Vagina (tissue), 2 donors: ENCODE data around the gene WBP1. TPM values are rescaled to one million over a fixed set of nuclear protein-coding genes. Genes with fewer than 3 reads are reported as not detected.
A peak's percentile ranks its signal among the peaks of the same experiment; 100 is the strongest.

Source experiments
- DNase-seq, 2 donors: peaks; one replicate each; pipeline ENCODE4 v3.0.0-alpha.2; 2017; ENCODE audit errors: extremely low spot score in 2 of 2
- H3K27ac ChIP-seq: fragments of 200-600 bp; sonication (generic); one replicate; pipeline ENCODE4 v1.5.1; 2019
- H3K27me3 ChIP-seq: fragments of 200-600 bp; sonication (generic); one replicate; pipeline ENCODE4 v1.5.1; 2019
- H3K36me3 ChIP-seq, 2 donors: fragments of 200-600 bp; sonication (generic); one replicate each; pipeline ENCODE4 v1.5.1; 2017 to 2019
- H3K4me1 ChIP-seq: fragments of 200-600 bp; sonication (generic); one replicate; pipeline ENCODE4 v1.5.1; 2019
- H3K4me3 ChIP-seq, 2 donors: fragments of 200-600 bp; sonication (generic); 1 replicate in 1 of 2; 2 replicates in 1 of 2; pipeline ENCODE4 v1.5.1; 2016 to 2019
- H3K9me3 ChIP-seq: fragments of 200-600 bp; sonication (generic); one replicate; pipeline ENCODE4 v1.5.1; 2019
- POLR2A ChIP-seq, 2 donors: fragments of 450-650 bp; IDR thresholded peaks; one replicate each; pipeline ENCODE4 v1.6.1; 2017; ENCODE audit warnings: antibody characterized with exemption in 2 of 2, mild to moderate bottlenecking in 2 of 2, moderate library complexity in 2 of 2
- POLR2AphosphoS5 ChIP-seq, 2 donors: sonication (generic); formaldehyde crosslinking; IDR thresholded peaks; one replicate each; pipeline ENCODE4 v1.9.0; 2017; ENCODE audit warnings: antibody characterized with exemption in 2 of 2, mild to moderate bottlenecking in 2 of 2, low read depth in 1 of 2; ENCODE audit not compliant: insufficient read depth in 1 of 2
- intact Hi-C: fragments of 100-400 bp; cut with DNase I; formaldehyde crosslinking; loops from one replicate; pipeline ENCODE4 v1.15.1; 2023
- total RNA-seq: library from RNA; depleted of rRNA; stranded (reverse); fragments of >200 nt; gene quantifications from one replicate; pipeline ENCODE4 v1.2.3, GENCODE V29; 2016
- TF ChIP-seq, protein P1 (sequence below), 3 experiments: fragments of 450-650 bp in 2 of 3; fragments of 200-600 bp in 1 of 3; sonication (generic) in 1 of 3; IDR thresholded peaks; one replicate each; pipeline ENCODE4 v1.5.1; 2017 to 2019; ENCODE audit warnings: antibody characterized with exemption in 3 of 3, mild to moderate bottlenecking in 2 of 3, moderate library complexity in 2 of 3

WBP1 gene
- total RNA-seq, 1 donor from 2014 or later, result 63.1 TPM

DNA sequence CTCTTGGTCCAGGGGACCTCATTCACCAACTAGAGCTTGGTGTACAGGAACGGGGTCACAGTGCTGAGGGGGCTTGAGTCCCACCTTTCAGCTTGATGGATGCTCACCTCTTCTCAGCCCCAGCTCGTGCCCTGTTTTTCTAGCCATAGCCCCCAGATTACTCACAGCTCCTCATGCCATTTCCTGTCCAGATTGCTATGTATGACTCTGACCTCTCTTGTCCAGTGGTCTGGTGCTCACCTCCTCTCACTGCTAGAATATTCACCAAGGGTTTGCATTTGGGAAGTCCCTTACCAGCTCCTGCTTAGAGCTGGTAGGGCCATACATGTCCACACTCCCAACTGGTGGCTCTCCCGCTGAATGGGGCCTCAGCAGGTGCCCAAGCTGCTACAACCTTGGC, 35.3 kb downstream of the WBP1 start:
- intact Hi-C loops, result no loop called here
- TF ChIP-seq, protein P1, sequence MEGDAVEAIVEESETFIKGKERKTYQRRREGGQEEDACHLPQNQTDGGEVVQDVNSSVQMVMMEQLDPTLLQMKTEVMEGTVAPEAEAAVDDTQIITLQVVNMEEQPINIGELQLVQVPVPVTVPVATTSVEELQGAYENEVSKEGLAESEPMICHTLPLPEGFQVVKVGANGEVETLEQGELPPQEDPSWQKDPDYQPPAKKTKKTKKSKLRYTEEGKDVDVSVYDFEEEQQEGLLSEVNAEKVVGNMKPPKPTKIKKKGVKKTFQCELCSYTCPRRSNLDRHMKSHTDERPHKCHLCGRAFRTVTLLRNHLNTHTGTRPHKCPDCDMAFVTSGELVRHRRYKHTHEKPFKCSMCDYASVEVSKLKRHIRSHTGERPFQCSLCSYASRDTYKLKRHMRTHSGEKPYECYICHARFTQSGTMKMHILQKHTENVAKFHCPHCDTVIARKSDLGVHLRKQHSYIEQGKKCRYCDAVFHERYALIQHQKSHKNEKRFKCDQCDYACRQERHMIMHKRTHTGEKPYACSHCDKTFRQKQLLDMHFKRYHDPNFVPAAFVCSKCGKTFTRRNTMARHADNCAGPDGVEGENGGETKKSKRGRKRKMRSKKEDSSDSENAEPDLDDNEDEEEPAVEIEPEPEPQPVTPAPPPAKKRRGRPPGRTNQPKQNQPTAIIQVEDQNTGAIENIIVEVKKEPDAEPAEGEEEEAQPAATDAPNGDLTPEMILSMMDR (IDR thresholded peaks at IDR 0.05), result no peak
- TF ChIP-seq POLR2AphosphoS5 (IDR thresholded peaks at IDR 0.05; ENCODE audit: insufficient read depth in 1 of 2, low read depth in 1 of 2) (no peak), POLR2A (IDR thresholded peaks at IDR 0.05) (no peak)
- Histone ChIP-seq H3K27me3 (peaks cover 4% of the 10 kb centered on the region), H3K4me3 (no peak overlapping the region), H3K36me3 (peaks cover 0 to 44% of the 10 kb centered on the region in 2 donors), H3K4me1 (peaks cover 13% of the 10 kb centered on the region), H3K9me3 (no peaks in the 10 kb centered on the region), H3K27ac (no peak overlapping the region)
- no peak for DNase-seq

DNA sequence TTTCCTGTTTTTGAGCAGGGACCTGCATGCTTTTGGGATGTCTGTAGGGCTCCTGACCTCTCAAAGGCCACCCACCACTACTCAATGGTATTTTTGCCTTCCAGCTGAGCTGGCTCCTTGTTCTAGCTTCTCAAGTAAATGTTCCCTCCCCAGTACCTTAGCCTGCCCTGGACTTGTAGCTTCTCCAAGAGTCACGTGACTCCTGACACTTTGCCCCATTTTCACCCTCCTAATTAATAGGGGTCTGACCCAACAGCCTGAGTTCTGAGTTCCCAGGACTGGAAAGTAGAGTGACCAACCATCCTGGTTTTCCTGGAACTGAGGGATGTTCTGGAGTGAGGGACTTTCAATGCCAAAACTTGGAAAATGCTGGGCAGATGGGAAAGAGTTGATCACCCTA, 37.2 kb downstream of the WBP1 start:
- TF ChIP-seq POLR2A (IDR thresholded peaks at IDR 0.05) (no peak), POLR2AphosphoS5 (IDR thresholded peaks at IDR 0.05; ENCODE audit: insufficient read depth in 1 of 2, low read depth in 1 of 2) (no peak)
- TF ChIP-seq, protein P1 (IDR thresholded peaks at IDR 0.05), result no peak
- H3K36me3 ChIP-seq, result peaks cover 0 to 39% of the 10 kb centered on the region in 2 donors
- H3K27me3 ChIP-seq, result peaks cover 10% of the 10 kb centered on the region
- intact Hi-C loops, result no loop called here
- H3K9me3 ChIP-seq, result no peaks in the 10 kb centered on the region
- peaks cover 26% of the 10 kb centered on the region for H3K4me1 ChIP-seq
- no peak overlapping the region for H3K4me3 ChIP-seq
- no peak for DNase-seq
- H3K27ac ChIP-seq, result no peak overlapping the region

DNA sequence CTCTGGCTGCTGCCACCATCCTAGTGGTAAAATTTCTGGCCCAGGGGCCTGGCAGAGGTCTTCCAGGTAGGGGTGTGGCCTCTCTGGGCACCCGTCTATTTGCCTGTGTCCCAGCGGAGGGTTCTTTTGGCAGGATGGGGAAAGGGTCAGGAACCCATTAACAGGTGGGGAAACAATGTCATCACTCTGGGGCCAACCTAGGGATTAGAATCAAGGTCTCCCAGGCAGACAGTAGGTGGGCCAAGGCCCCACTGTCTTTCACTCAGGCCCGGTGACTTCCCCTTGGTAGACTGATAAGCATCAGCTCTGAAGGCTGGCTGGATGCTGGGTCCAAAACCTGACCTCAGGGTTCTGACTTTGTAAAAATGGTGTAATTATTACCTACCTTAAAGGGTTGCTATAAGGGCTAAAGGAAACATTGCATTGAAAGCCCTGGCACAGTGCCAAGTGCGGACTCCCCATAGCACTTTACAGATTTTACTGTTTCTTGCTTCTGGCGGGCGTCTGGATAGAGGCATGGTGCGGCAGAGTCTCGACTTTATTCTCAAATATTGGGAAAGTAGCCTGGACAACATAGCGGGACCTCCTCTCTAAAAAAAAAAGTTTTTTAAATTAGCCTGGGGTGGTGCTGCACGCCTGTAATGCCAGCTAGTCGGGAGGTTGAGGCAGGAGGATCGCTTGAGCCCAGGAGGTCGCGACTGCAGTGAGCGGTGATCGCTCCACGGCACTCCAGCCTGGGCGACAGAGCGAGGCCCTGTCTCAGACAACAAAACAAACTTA, 38.9 kb downstream of the WBP1 start:
- TF ChIP-seq POLR2A (IDR thresholded peaks at IDR 0.05) (no peak), POLR2AphosphoS5 (IDR thresholded peaks at IDR 0.05; ENCODE audit: insufficient read depth in 1 of 2, low read depth in 1 of 2) (no peak)
- TF ChIP-seq, protein P1 (IDR thresholded peaks at IDR 0.05), result no peak
- no peak overlapping the region for H3K27ac ChIP-seq
- intact Hi-C loops, result no loop called here
- H3K4me1 ChIP-seq, result peaks cover 28% of the 10 kb centered on the region
- H3K9me3 ChIP-seq, result no peaks in the 10 kb centered on the region
- no peak for DNase-seq
- peaks cover 0 to 21% of the 10 kb centered on the region in 2 donors for H3K36me3 ChIP-seq
- H3K27me3 ChIP-seq, result peaks cover 10% of the 10 kb centered on the region
- H3K4me3 ChIP-seq, result peak overlapping the region in 1 of 2 donors; percentile 40

DNA sequence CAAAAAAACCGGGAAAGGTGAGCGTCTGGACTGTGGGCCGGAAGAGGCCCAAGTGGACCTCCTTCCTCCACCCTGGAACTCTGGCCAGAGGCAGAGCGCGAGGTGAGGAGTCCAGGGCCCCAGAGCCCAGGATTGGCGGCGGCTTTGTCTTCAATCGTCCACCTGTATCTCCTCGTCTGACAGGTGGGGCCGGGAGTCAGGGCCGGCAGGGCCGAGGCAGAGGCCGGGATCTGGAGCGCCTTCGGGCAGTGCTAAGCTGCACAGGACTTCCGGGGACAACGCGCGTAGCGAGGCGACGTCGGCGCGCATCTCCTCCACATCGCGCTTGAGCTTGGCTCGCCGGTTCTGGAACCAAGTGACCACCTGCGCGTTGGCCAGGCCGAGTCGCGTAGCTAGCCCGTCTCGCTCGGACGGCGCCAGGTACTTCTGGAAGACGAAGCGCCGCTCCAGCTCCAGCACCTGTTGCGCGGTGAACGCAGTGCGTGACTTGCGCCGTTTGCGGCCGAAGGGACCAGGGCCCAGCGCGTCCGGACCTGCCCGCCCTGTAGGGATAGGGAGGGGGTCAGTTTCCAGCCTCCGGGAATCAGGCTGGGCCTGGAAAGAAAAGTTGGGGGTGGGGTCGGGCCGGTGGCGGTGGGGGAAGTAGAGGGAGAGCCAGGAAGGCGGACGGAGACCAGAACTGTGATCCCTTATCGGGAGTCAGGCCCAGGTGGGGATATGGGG, 39.7 kb downstream of the WBP1 start:
- H3K4me3 ChIP-seq, result peak overlapping the region; percentile 21 to 40
- H3K27me3 ChIP-seq, result peaks cover 10% of the 10 kb centered on the region
- TF ChIP-seq, protein P1 (IDR thresholded peaks at IDR 0.05), result no peak
- no peak for TF ChIP-seq POLR2A (IDR thresholded peaks at IDR 0.05)
- no peak for TF ChIP-seq POLR2AphosphoS5 (IDR thresholded peaks at IDR 0.05; ENCODE audit: insufficient read depth in 1 of 2, low read depth in 1 of 2)
- DNase-seq, result no peak
- H3K4me1 ChIP-seq, result peaks cover 35% of the 10 kb centered on the region
- intact Hi-C loops, result no loop called here
- H3K9me3 ChIP-seq, result no peaks in the 10 kb centered on the region
- H3K36me3 ChIP-seq, result peaks cover 0 to 14% of the 10 kb centered on the region in 2 donors
- H3K27ac ChIP-seq, result no peak overlapping the region
